T-helper 22 cell (primary cell): ENCODE measurements around the gene PRMT7.

Source experiments
- DNase-seq: peaks from one replicate; pipeline ENCODE4 v3.0.0-alpha.2; 2020; ENCODE audit warnings: low read depth

Gene PRMT7

GRCh38 chr16:68363658-68364521 lies 53.1 kb downstream of the PRMT7 start:
- no peak for DNase-seq

DNA sequence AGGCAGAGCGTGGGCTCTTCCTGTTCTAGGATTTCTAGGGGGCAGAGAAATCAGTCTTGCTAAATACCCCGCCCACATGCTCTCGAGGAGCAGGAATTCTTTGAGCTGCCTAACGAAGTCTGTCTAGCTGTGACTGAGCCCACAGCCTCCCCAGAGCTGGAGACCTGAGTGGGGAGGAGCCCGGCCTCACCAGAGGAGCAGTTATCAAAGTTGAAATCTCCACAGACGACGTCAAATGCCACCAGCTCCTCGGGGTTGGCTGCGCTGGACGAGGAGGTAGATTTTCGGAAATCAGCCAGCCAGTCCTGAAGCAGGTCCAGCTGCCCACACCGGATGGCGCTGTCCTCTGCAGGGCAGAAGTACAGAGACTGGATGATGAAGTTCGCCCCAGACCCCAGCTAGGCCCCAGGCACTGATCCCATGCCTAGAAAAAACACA lies 53.8 kb downstream of the PRMT7 start:
- no peak for DNase-seq

DNA sequence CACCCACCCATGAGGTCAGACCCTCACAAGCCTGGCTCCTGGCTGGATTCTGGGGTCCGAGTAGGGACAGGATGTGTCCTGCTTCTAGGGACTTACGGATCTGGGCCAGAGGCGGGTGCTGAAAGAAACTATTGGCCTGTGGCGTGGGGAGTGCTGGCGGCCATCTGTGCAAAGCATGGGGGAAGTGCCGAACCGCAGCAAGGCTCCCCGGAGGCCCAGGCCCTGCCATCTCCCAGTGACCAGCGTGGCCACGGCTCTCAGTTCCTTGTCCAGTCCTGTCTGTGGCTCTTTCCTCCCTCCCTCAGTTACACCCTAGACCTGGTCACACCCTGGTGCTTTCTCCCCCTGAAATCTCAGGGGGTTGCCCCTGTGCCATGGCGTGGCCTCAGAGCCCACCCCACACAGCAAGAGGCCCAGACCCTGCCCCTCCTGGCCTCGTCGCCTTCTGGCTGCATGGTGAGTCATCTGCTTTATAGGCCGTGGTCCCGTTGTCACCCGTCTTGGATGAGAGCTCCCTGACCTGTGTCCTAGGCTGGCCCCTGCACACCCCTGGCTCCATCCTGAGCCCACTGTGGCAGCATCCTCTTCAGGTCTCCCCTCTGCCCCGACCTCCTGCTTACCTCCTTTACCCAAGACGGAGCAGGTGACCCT lies 54.5 kb downstream of the PRMT7 start:
- DNase-seq: no peak

GRCh38 chr16:68366062-68366461 lies 55.2 kb downstream of the PRMT7 start:
- no peak for DNase-seq

GRCh38 chr16:68367030-68367429 lies 56.2 kb downstream of the PRMT7 start:
- DNase-seq: no peak

GRCh38 chr16:68367440-68367839 lies 56.6 kb downstream of the PRMT7 start:
- DNase-seq: no peak

DNA sequence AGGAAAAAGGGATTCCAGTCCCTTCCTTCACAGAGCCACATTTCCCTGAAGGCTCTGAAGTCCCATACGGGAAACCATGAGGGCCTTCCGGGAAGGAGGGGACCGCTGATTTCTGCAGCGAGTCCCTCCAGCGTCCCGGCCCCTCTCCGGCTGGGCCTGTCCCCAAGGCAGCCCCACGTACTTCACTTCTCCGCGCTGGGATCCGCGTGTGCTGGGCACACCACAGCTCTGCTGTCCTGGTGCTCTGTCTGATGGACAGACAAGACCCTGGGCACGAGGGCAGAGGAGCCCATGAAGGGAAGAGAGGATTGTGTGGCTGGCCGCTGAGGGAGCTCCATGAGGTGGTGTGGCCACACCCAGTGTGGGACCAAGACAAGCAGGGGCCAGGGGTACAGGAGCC lies 57.1 kb downstream of the PRMT7 start:
- DNase-seq: no peak

DNA sequence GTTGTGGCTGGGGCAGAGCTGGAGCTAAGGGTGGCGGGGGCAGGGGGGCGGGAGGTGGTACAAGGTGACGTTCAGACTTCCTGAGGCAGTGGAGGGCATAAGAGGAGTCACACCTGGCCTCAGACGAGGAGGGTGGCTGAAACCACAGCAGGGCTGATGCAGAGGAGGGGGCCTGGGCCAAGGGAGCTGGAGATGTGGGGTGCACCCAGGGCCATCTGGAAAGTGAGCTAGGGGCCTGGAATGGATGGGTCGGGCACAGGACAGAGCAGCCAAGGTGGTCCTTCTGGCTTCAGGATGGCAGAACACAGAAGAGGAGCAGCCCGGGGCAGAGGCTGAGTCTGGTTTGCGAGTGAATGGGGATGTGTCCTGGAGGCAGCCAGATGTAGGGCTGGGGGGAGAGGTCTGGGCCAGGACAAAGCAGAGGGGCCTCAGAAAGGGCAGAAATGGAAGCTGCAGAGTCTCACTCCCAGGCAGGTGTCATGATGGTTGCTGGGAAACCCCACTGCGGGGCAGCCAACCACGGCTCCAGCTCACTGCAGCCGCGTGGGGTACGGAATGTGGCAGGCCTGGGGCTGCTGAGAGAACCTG lies 57.6 kb downstream of the PRMT7 start:
- no peak for DNase-seq

GRCh38 chr16:68369168-68369567 lies 58.3 kb downstream of the PRMT7 start:
- no peak for DNase-seq

GRCh38 chr16:68369697-68370580 lies 59.1 kb downstream of the PRMT7 start:
- no peak for DNase-seq

- DNase-seq: no peak
These were observed 59.9 kb downstream of the PRMT7 start for GRCh38 chr16:68370581-68371275.

DNA sequence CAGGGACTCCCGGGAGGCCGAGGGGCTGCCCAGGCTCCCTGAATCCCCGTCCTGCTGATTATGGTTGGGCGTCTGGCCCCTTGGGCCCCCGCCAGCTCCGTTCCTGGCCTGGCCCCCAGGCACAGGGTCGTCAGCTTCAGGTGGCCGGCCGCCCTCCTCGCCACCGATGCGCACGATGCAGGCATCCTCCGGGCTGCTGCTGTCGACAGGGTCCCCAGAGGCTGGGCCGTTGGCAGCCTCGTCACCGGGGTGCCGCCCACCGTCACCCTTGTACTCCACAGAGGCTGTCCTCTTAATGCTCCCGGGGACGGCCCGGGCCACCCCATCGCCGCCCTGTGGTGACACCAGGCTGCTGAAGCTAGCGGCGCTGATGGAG lies 60.4 kb downstream of the PRMT7 start:
- DNase-seq: no peak

GRCh38 chr16:68371706-68372380 lies 61.0 kb downstream of the PRMT7 start:
- DNase-seq: no peak

GRCh38 chr16:68372381-68372720 lies 61.5 kb downstream of the PRMT7 start:
- no peak for DNase-seq

DNA sequence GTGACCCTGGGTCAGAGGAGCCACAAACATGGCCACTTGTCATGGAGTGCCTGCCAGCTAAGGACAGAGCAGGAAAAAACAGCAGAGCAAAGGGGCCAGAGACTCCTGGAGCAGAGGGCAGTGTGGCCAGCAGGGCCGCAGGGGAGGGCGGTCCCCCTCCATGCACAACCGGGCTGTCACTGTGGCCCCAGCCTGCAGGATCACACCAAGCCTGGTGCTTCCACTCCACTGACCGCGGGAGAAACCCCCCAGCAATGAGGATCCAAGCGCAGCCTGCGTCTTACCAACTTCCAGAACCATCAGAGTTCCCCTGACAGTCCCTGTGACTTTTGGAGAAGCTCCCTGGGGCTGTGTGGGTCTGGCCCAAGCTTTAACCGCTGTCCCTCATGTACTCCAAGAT lies 62.0 kb downstream of the PRMT7 start:
- no peak for DNase-seq

DNA sequence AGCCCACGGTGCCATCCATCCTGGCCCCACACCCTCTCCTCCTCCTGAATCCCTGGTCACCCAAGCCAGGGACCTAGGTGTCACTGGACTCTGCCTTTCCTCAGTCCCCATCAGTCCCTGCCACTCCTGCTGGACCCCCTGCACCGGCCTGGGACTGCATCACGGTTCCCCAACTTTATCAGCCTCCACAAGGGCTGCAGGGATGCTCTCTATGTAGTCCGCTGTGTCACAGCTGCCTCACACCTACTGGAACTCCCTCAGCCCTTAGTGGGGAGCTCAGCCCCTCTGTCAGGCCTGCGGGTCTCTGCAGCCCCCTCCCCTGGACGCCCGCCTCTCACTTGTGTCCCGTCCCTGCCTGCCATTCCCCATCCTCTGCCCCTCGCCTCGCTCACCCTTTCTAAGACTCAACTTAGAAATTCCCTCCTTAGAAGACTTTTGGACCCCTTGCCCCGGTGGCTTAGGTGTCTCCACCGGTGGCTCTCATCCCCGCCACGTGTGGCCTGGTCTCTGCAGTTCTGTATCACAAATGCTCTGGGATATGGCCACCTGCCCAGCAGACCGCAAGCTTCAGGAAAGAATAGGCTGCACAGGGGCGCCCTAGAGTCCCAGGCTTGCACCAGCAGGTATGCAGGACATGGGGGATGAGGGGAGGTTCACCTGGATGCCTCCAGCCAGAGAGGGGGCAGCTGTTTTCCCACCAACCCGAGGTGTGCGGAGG lies 62.9 kb downstream of the PRMT7 start:
- DNase-seq: no peak

- DNase-seq: no peak
These were observed 63.5 kb downstream of the PRMT7 start for GRCh38 chr16:68374246-68374805.

DNA sequence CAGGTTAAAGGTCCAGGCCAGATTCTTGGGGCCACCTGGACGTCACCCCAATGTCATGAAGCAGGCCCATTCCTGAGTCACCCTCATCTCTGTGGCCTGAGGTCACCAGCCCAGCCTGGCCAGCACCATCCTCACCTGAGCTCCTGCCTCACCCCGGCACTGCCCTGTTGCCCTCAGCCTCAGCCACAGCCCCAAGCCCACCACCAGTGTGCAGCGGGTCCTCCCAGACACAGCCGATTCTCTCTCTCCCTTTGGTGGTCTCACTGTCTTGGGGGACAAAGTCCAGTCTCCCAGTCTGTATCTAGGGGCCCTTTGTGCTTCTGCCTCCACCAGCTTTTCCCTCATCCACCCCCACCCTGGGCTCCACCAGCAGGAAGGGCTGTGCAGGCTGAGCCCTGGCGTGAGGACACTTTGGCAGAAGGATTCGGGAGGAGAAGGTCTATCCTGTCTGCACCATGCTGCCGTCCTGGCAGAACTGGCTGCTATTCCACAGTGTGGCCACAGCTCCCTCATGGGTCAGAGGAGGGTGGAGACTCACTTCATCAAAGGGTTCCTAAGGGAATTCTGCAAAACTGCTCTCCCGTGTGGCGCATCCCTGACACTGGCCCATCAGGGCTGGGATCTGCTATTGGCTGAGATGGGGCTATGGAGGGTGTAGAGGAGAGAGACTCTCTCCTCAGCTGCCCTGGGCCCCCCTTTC lies 64.3 kb downstream of the PRMT7 start:
- DNase-seq: no peak

- DNase-seq: no peak
These were observed 65.2 kb downstream of the PRMT7 start for GRCh38 chr16:68375801-68376536.
